Endothelial cell of umbilical vein (primary cell): ENCODE results near the gene TCF7L2. TPM values are rescaled to one million over a fixed set of nuclear protein-coding genes. Genes with fewer than 3 reads are reported as not detected.
A peak's percentile ranks its signal among the peaks of the same experiment; 100 is the strongest.

Source experiments
- BruUV-seq: library from RNA; stranded (reverse); fragments of 400-500 nt; replicated peaks from 2 replicates; lab custom pipeline; 2021; lab: Mats Ljungman, UMichigan
- CTCF ChIA-PET: fragments of 300-600, 350-600 bp; sonication (Branson Sonifier 250); formaldehyde crosslinking; loops from one replicate; lab custom pipeline; 2021; ENCODE audit warnings: antibody characterized with exemption, inconsistent platforms; lab: Charles Lee
- POLR2A ChIA-PET: fragments of 300-600, 350-600 bp; sonication (Branson Sonifier 250); formaldehyde crosslinking; loops from one replicate; lab custom pipeline; 2021; ENCODE audit warnings: antibody characterized with exemption, inconsistent platforms; lab: Charles Lee
- DNase-seq: peaks from one replicate; pipeline ENCODE4 v3.0.0-alpha.2; 2011; ENCODE audit warnings: low read depth, low spot score
- FAIRE-seq: peaks from 2 replicates; lab custom pipeline; 2011; peaks lifted over from hg19 to GRCh38; lab: Jason Lieb, UNC
- H2AFZ ChIP-seq: 2 replicates; pipeline ENCODE4 v1.6.0; 2012; ENCODE audit warnings: low read depth, low read length, control low read depth, inconsistent platforms
- H3K27ac ChIP-seq: 2 replicates; pipeline ENCODE4 v1.5.1; 2011; ENCODE audit warnings: low read depth, mild to moderate bottlenecking, control low read depth, low read length, moderate library complexity; ENCODE audit not compliant: insufficient read depth
- H3K27me3 ChIP-seq, 2 experiments: 2 replicates each; pipeline versions ENCODE4 v1.6.0 to v1.6.1; 2011; ENCODE audit warnings: low read length in 2 of 2, mixed read lengths in 1 of 2; ENCODE audit not compliant: control insufficient read depth in 2 of 2, insufficient read depth in 2 of 2
- H3K36me3 ChIP-seq, 2 experiments: 2 replicates in 1 of 2; 3 replicates in 1 of 2; pipeline ENCODE4 v1.5.1; 2011; ENCODE audit warnings: low read length in 2 of 2, mild to moderate bottlenecking in 1 of 2, moderate library complexity in 1 of 2; ENCODE audit not compliant: control insufficient read depth in 2 of 2, insufficient read depth in 2 of 2; ENCODE audit errors: extremely low read depth in 1 of 2
- H3K4me1 ChIP-seq: 3 replicates; pipeline ENCODE4 v1.5.1; 2011; ENCODE audit warnings: mild to moderate bottlenecking, low read length; ENCODE audit not compliant: control insufficient read depth, insufficient read depth; ENCODE audit errors: extremely low read depth
- H3K4me2 ChIP-seq: 2 replicates; pipeline ENCODE4 v1.6.1; 2011; ENCODE audit warnings: low read length, control low read depth, mixed read lengths; ENCODE audit not compliant: insufficient read depth
- H3K4me3 ChIP-seq, 3 experiments: fragments of 200-600 bp in 1 of 3; sonication (generic), shearing (Covaris generic) in 1 of 3; replicated peaks in 1 of 3; 2 replicates each; pipeline ENCODE4 v1.5.1; 2011 to 2016; ENCODE audit warnings: control low read depth in 3 of 3, low read length in 3 of 3, mild to moderate bottlenecking in 2 of 3, inconsistent platforms in 1 of 3, low read depth in 1 of 3, moderate library complexity in 1 of 3; ENCODE audit not compliant: insufficient read depth in 1 of 3
- H3K79me2 ChIP-seq: 2 replicates; pipeline ENCODE4 v1.6.0; 2012; ENCODE audit warnings: low read length, inconsistent platforms; ENCODE audit not compliant: control insufficient read depth, insufficient read depth
- H3K9ac ChIP-seq: replicated peaks from 2 replicates; pipeline ENCODE3; 2011; ENCODE audit warnings: low read length, control low read depth; ENCODE audit not compliant: insufficient read depth; ENCODE audit errors: extremely low read depth
- H3K9me1 ChIP-seq: replicated peaks from 3 replicates; pipeline ENCODE4 v1.6.0; 2011; ENCODE audit warnings: mild to moderate bottlenecking, low read length; ENCODE audit not compliant: control insufficient read depth, insufficient read depth; ENCODE audit errors: extremely low read depth
- H3K9me3 ChIP-seq: replicated peaks from 2 replicates; pipeline ENCODE4 v1.5.1; 2012; ENCODE audit warnings: low read length, inconsistent platforms; ENCODE audit not compliant: control insufficient read depth, insufficient read depth
- H4K20me1 ChIP-seq: replicated peaks from 2 replicates; pipeline ENCODE3; 2011; ENCODE audit warnings: mild to moderate bottlenecking, low read length; ENCODE audit not compliant: control insufficient read depth, insufficient read depth; ENCODE audit errors: extremely low read depth
- EZH2 ChIP-seq: IDR thresholded peaks from 2 replicates; pipeline ENCODE4 v1.6.1; 2012; ENCODE audit warnings: borderline replicate concordance, low read depth, mild to moderate bottlenecking, moderate library complexity, low read length, inconsistent platforms; ENCODE audit not compliant: severe bottlenecking
- FOS ChIP-seq: IDR thresholded peaks from 2 replicates; pipeline ENCODE4 v1.6.1; 2011; ENCODE audit warnings: mild to moderate bottlenecking, low read length, moderate library complexity, borderline replicate concordance; ENCODE audit not compliant: insufficient read depth
- GATA2 ChIP-seq: IDR thresholded peaks from 2 replicates; pipeline ENCODE4 v1.7.0; 2011; ENCODE audit warnings: low read depth, mild to moderate bottlenecking, moderate library complexity, mixed read lengths, low read length; ENCODE audit not compliant: insufficient read length, insufficient read depth
- MYC ChIP-seq: IDR thresholded peaks from one replicate; pipeline ENCODE4 v1.6.1; 2011; ENCODE audit warnings: mild to moderate bottlenecking, low read depth, low read length
- POLR2AphosphoS5 ChIP-seq: IDR thresholded peaks from 2 replicates; pipeline ENCODE4 v1.6.1; 2012; ENCODE audit warnings: low read depth, mild to moderate bottlenecking, control low read depth, low read length, moderate library complexity; ENCODE audit not compliant: insufficient read depth
- dilution Hi-C: fragments of 300-500 bp; cut with MboI; formaldehyde crosslinking; loops from one replicate; pipeline ENCODE4 v1.15.0; 2019; ENCODE audit warnings: low sequenced_read_pairs; ENCODE audit not compliant: extremely low pct_ligation_motif_present
- intact Hi-C: fragments of 100-400 bp; cut with micrococcal nuclease; formaldehyde crosslinking; loops from one replicate; pipeline ENCODE4 v1.10.0; 2022
- polyA plus RNA-seq, 4 experiments: library from polyadenylated mRNA; depleted of rRNA in 3 of 4; stranded (reverse) in 3 of 4; unstranded in 1 of 4; fragments of >200 nt; gene quantifications; 2 replicates each; pipeline versions ENCODE4 v1.2.1 to v1.2.3, GENCODE V29; 2011 to 2012; ENCODE audit warnings: missing spikeins in 1 of 4
- total RNA-seq: library from RNA; stranded (reverse); gene quantifications from 2 replicates; pipeline ENCODE4 v1.2.3, GENCODE V29; 2021
- TF ChIP-seq, protein P1 (sequence below), 2 donors: IDR thresholded peaks; 1 replicate in 1 of 2; 2 replicates in 1 of 2; pipeline ENCODE4 v1.5.1; 2011; ENCODE audit warnings: low read length in 2 of 2, mild to moderate bottlenecking in 2 of 2, moderate library complexity in 2 of 2, control low read depth in 1 of 2, inconsistent platforms in 1 of 2, low read depth in 1 of 2; ENCODE audit not compliant: insufficient read depth in 1 of 2; ENCODE audit errors: extremely low read depth in 1 of 2
- TF ChIP-seq, protein P2 (sequence below): IDR thresholded peaks from 2 replicates; pipeline ENCODE4 v1.6.1; 2011; ENCODE audit not compliant: insufficient read depth, insufficient read length

The TCF7L2 gene
- total and polyA plus RNA-seq, 2 donors (not counting 3 experiments of a cell fraction or from before 2014, with no cell fraction given) = 9.9 to 21.8 TPM

DNA sequence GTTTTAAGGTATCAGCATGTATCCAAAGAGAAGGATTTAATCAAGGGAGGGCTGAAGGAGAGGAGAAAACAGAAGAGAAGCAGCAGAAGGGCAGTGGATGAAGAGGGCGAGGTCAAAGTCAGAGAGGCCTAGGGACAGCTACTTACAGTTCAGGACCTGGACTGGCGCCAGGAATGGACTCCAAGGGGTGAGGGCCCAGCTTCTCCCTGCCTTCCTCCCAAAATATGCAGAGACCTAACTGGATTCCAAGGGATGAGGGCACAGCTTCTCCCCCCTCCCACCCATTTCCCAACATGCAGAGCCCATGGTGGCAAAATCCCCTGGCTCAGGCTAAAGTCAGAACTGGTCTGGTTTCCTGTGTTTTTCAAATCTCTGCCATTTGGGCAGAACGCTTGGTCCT is 3.4 kb upstream of the TCF7L2 start:
- Histone ChIP-seq H3K4me1 (peaks cover 4% of the 10 kb centered on the region), H3K27ac (no peak overlapping the region), H3K79me2 (peaks cover 5% of the 10 kb centered on the region), H3K4me2 (no peak overlapping the region), H3K9me1 (no peaks in the 10 kb centered on the region), H3K36me3 (no peaks in the 10 kb centered on the region), H3K9ac (no peak overlapping the region), H2AFZ (no peak overlapping the region), H3K27me3 (no peaks in the 10 kb centered on the region), H3K9me3 (no peaks in the 10 kb centered on the region), H4K20me1 (no peaks in the 10 kb centered on the region), H3K4me3 (no peak overlapping the region)
- intact Hi-C loops = no loop called here
- DNase-seq = no peak
- dilution Hi-C loops = no loop called here
- no TSS peak for BruUV-seq
- TF ChIP-seq GATA2 = no peak
- TF ChIP-seq, protein P1, sequence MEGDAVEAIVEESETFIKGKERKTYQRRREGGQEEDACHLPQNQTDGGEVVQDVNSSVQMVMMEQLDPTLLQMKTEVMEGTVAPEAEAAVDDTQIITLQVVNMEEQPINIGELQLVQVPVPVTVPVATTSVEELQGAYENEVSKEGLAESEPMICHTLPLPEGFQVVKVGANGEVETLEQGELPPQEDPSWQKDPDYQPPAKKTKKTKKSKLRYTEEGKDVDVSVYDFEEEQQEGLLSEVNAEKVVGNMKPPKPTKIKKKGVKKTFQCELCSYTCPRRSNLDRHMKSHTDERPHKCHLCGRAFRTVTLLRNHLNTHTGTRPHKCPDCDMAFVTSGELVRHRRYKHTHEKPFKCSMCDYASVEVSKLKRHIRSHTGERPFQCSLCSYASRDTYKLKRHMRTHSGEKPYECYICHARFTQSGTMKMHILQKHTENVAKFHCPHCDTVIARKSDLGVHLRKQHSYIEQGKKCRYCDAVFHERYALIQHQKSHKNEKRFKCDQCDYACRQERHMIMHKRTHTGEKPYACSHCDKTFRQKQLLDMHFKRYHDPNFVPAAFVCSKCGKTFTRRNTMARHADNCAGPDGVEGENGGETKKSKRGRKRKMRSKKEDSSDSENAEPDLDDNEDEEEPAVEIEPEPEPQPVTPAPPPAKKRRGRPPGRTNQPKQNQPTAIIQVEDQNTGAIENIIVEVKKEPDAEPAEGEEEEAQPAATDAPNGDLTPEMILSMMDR (IDR thresholded peaks at IDR 0.05; ENCODE audit: extremely low read depth in 1 of 2, insufficient read depth in 1 of 2, low read depth in 1 of 2, low read length in 2 of 2) = no peak
- no peak for TF ChIP-seq EZH2
- FAIRE-seq = no peak
- POLR2A ChIA-PET = no interaction called here
- CTCF ChIA-PET = interaction anchor here (1.4 kb wide), 1 partner anchor 439 kb away, joined by 3 read pairs; no protein-coding TSS in a partner anchor

DNA sequence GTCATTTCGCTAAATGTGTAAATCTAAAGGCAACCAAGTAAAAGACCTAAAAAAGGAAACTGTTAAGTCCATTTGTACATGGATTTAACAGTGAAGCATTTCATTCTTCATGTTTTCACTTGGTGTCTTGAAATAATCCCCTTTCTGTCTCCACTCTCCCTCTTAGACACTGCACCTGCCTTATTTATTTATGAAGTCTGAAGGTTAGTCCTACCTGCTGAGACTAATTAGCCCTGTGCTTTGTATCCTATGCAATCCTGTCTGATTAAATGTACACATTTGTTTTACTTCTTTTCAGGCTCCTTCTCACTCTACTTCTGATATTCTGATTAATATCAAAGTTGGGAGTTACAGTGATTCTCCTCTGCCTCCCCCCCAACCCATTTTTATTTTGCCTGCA is 1.9 kb upstream of the TCF7L2 start:
- H3K4me3 ChIP-seq = no peak overlapping the region
- no peaks in the 10 kb centered on the region for H4K20me1 ChIP-seq
- H3K9me1 ChIP-seq = no peaks in the 10 kb centered on the region
- no peak overlapping the region for H3K27ac ChIP-seq
- no TSS peak for BruUV-seq
- no peaks in the 10 kb centered on the region for H3K36me3 ChIP-seq
- CTCF ChIA-PET = no interaction called here
- H3K4me1 ChIP-seq = peaks cover 8% of the 10 kb centered on the region
- no peaks in the 10 kb centered on the region for H3K9me3 ChIP-seq
- TF ChIP-seq FOS (no peak), GATA2 (no peak), MYC (no peak), POLR2AphosphoS5 (no peak)
- TF ChIP-seq, protein P2, sequence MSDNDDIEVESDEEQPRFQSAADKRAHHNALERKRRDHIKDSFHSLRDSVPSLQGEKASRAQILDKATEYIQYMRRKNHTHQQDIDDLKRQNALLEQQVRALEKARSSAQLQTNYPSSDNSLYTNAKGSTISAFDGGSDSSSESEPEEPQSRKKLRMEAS = no peak
- TF ChIP-seq, protein P1 (IDR thresholded peaks at IDR 0.05; ENCODE audit: extremely low read depth in 1 of 2, insufficient read depth in 1 of 2, low read depth in 1 of 2, low read length in 2 of 2) = no peak
- H3K4me2 ChIP-seq = no peak overlapping the region
- intact Hi-C loops (no loop called here), dilution Hi-C loops (no loop called here)
- no peaks in the 10 kb centered on the region for H3K27me3 ChIP-seq
- FAIRE-seq = peak; percentile 31
- peaks cover 21% of the 10 kb centered on the region for H3K79me2 ChIP-seq
- POLR2A ChIA-PET = no interaction called here
- no peak overlapping the region for H3K9ac ChIP-seq
- no peak for DNase-seq
- no peak overlapping the region for H2AFZ ChIP-seq
